IPS-18c (cell line): ENCODE measurements around the gene TMEM209.

Experiments used
- H3K4me3 ChIP-seq: 2 replicates; pipeline ENCODE4 v1.7.0; 2013; ENCODE audit warnings: low read depth, mild to moderate bottlenecking, low read length, moderate library complexity; ENCODE audit not compliant: insufficient read depth
- H3K9me3 ChIP-seq: one replicate; pipeline ENCODE4 v1.6.1; 2013; ENCODE audit warnings: mild to moderate bottlenecking, low read length, moderate library complexity; ENCODE audit not compliant: control insufficient read depth, insufficient read depth

The TMEM209 gene

DNA sequence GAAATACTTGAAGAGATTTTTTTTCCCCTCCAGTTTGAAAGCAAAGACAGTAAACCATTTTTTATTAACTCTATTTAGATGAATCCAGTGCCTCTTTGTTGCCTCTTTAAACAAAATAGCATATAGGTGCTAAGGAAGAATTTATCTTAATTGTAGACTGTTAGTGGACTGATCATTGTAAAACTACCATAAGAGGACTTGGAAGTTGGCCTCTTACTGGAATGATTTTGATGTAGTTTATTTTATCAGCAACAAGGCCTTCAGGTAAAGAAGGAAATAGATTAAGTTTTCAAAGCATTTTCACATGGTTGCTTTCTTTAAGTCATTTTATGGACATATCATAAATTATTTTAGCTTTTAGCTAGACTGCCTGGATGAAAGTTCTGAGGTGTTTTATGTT, 81.7 kb downstream of the TMEM209 start:
- Histone ChIP-seq H3K9me3 (no peaks in the 10 kb centered on the region), H3K4me3 (no peak overlapping the region)

DNA sequence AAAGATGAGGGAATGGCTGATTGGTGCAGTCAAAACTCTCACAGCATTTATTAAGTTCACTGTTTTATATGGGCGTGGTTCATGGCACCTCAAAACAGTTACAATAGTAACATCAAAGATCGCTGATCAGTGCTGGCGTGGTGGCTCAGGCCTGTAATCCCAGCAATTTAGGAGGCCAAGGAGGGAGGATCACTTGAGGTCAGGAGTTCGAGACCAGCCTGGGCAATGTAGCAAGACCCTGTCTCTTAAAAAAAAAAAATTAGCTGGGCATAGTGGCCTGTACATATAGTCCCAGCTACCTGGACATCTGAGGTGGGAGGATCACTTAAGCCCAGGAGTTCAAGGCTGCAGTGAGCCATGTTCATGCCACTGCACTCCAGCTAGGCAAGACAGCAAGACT, 86.4 kb downstream of the TMEM209 start:
- Histone ChIP-seq H3K4me3 (no peak overlapping the region), H3K9me3 (no peaks in the 10 kb centered on the region)

DNA sequence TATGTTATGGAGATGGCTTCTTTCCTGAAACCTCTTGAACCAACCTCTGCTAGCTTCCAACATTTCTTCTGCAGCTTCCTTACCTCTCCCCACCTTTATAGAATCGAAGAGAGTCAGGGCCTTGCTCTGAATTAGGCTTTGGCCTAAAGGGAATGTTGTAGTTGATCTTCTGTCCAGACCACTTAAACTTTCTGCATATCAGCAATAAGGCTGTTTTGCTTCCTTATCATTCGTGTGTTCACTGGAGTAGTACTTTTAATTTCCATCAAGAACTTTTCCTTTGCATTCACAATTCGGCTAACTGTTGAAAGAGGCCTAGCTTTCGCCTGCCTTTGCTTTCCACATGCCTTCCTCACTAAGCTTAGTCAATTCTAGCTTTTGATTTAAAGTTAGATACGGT, 86.9 kb downstream of the TMEM209 start:
- Histone ChIP-seq H3K4me3 (no peak overlapping the region), H3K9me3 (no peaks in the 10 kb centered on the region)

DNA sequence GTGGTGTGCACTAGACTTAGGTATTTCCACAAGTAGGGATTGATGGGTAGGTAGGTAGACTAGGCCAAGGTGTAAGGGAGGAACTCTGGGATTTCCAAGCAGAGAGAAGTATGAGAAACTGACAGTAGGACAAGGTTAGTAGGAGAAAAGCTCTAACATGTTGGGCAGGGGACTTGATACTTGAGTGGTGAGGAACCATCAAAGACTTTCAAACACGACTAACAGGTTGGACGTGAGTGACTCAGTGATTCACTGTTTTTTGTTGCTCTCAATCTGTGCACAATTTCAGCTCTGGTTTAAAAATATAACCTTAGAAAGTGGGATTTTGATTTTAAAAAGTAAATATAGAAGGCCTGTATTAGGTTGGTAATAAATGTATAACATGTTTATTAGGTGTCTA, 90.4 kb downstream of the TMEM209 start:
- Histone ChIP-seq H3K4me3 (no peak overlapping the region), H3K9me3 (no peaks in the 10 kb centered on the region)
